Spinal cord (tissue), 10 donors: Measurements from ENCODE around the gene CACUL1. TPM values are rescaled to one million over a fixed set of nuclear protein-coding genes. Genes with fewer than 3 reads are reported as not detected.

Experiments
- DNase-seq, 6 donors: peaks; one replicate each; pipeline versions ENCODE4 v3.0.0 to v3.0.0-alpha.2; 2013 to 2015; ENCODE audit warnings: low spot score in 6 of 6, low read depth in 4 of 6
- H3K27ac ChIP-seq: one replicate; pipeline ENCODE4 v1.5.1; 2013; ENCODE audit warnings: low read depth, low read length, control low read depth
- H3K27me3 ChIP-seq: one replicate; pipeline ENCODE4 v1.6.1; 2013; ENCODE audit warnings: low read length; ENCODE audit not compliant: control insufficient read depth, insufficient read depth
- H3K36me3 ChIP-seq: one replicate; pipeline ENCODE4 v1.6.1; 2013; ENCODE audit warnings: low read length; ENCODE audit not compliant: control insufficient read depth, insufficient read depth
- H3K4me1 ChIP-seq: one replicate; pipeline ENCODE4 v1.6.1; 2013; ENCODE audit warnings: low read length; ENCODE audit not compliant: control insufficient read depth, insufficient read depth
- H3K4me3 ChIP-seq: one replicate; pipeline ENCODE4 v1.5.1; 2013; ENCODE audit warnings: low read depth, low read length, control low read depth
- H3K9me3 ChIP-seq: one replicate; pipeline ENCODE4 v1.6.1; 2013; ENCODE audit warnings: low read length; ENCODE audit not compliant: control insufficient read depth, insufficient read depth
- WGBS: methylation state at CpG from one replicate; pipeline ENCODE4 v1.1.5; 2013; ENCODE audit warnings: missing lambda C conversion rate; ENCODE audit not compliant: insufficient coverage; 5-methylcytosine and 5-hydroxymethylcytosine counted together
- polyA plus RNA-seq, 2 donors: library from polyadenylated mRNA; unstranded; fragments of 120-200 nt; gene quantifications; one replicate each; pipeline ENCODE4 v1.2.1, GENCODE V29; 2013; ENCODE audit not compliant: insufficient read length in 2 of 2
- total RNA-seq, 2 donors: library from RNA; depleted of rRNA in 1 of 2; stranded (reverse); fragments of 120-200 nt in 1 of 2; fragments of >200 nt in 1 of 2; gene quantifications; one replicate each; pipeline versions ENCODE4 v1.2.3 to v1.2.4, GENCODE V29; 2013 to 2014
- donor health status: healthy.

CACUL1 gene
- total and polyA plus RNA-seq, 4 donors, result 20.1 to 43.5 (median 28.5) TPM

GRCh38 chr10:118628397-118628796, 126.4 kb downstream of the CACUL1 start:
- Histone ChIP-seq H3K9me3 (no peaks in the 10 kb centered on the region), H3K4me3 (no peak overlapping the region), H3K4me1 (no peaks in the 10 kb centered on the region), H3K27ac (no peak overlapping the region), H3K27me3 (peaks cover 3% of the 10 kb centered on the region), H3K36me3 (no peaks in the 10 kb centered on the region)
- DNase-seq, result no peak

- WGBS, result 84% methylated on average over 3 of the region's 3 CpGs
- Histone ChIP-seq H3K4me3 (no peak overlapping the region), H3K36me3 (no peaks in the 10 kb centered on the region), H3K27me3 (peaks cover 3% of the 10 kb centered on the region), H3K4me1 (no peaks in the 10 kb centered on the region), H3K27ac (no peak overlapping the region), H3K9me3 (no peaks in the 10 kb centered on the region)
- no peak for DNase-seq
Observed at GRCh38 chr10:118626953-118627352, 127.8 kb downstream of the CACUL1 start.

Other genes starting within 250 kb of the CACUL1 start
- under 1 TPM; 0.22 to 0.69 TPM for gene PRLHR, start 159.3 kb downstream of the CACUL1 start, total RNA-seq
- under 1 TPM; 0.53 to 0.54 TPM for gene PRLHR, start 159.3 kb downstream of the CACUL1 start, polyA plus RNA-seq